ENCODE data around the gene INPP5J.

DNA sequence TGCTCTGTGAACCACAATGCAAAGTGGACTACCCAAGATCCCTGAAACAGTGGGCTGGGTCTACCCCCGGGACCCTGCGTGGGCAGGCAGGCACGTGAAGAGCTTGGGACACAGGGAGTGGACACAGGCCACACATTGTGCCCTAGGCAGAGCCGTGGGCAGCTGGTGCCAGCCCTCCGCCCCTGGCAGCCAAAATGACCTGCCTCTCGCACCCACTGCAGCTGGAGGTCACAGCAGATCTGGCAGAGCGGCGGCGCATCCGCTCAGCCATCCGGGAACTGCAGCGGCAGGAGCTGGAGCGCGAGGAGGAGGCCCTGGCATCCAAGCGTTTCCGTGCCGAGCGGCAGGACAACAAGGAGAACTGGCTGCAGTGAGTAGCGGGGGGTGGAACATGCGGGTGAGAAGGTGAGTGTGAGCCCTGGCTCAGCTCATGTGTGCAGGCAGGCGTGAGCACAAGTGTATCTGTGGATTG is 35.0 kb upstream of the INPP5J start:
- TF ChIP-seq, protein P1, sequence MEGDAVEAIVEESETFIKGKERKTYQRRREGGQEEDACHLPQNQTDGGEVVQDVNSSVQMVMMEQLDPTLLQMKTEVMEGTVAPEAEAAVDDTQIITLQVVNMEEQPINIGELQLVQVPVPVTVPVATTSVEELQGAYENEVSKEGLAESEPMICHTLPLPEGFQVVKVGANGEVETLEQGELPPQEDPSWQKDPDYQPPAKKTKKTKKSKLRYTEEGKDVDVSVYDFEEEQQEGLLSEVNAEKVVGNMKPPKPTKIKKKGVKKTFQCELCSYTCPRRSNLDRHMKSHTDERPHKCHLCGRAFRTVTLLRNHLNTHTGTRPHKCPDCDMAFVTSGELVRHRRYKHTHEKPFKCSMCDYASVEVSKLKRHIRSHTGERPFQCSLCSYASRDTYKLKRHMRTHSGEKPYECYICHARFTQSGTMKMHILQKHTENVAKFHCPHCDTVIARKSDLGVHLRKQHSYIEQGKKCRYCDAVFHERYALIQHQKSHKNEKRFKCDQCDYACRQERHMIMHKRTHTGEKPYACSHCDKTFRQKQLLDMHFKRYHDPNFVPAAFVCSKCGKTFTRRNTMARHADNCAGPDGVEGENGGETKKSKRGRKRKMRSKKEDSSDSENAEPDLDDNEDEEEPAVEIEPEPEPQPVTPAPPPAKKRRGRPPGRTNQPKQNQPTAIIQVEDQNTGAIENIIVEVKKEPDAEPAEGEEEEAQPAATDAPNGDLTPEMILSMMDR (IDR thresholded peaks at IDR 0.05): no peak
- TF ChIP-seq POLR2A (IDR thresholded peaks at IDR 0.05): no peak
